ENCODE results near the gene TFDP2. TPM values are rescaled to one million over a fixed set of nuclear protein-coding genes. Genes with fewer than 3 reads are reported as not detected.

Gene TFDP2
- total and polyA plus RNA-seq, 2 of the 8 experiments (the other 6 are each of a cell fraction or from before 2014, with no cell fraction given), result 41.1 to 119 TPM

DNA sequence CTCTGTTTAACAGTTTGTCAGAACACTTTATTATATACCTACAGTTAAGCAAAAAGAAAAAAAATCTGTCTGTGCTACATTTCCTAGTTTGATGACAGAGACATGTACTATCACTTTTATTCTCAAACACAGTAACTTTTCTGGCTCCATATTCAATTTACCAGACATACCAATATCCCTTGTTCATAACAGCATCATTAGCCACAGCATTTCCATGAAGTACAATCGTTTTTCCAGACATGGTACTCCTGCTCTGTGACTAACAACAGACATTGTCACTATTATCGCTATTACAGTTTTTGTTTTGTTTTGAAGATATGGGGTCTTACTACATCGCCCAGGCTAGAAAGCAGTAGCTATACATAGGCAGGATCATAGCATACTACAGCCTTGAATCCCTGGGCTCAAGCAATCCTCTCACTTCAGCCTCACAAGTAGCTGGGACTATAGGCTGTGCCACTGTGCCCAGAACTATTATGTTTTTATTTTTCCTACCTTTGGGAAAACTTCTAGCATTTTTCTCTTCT is 14.5 kb downstream of the TFDP2 start (continued):
- TF ChIP-seq KDM4A (IDR thresholded peaks at IDR 0.05; ENCODE audit: low read depth, low read length, severe bottlenecking) (no peak), CREB1 (IDR thresholded peaks at IDR 0.05) (no peak), CBX5 (IDR thresholded peaks at IDR 0.05; ENCODE audit: low read depth, low read length) (no peak), EGR1 (IDR thresholded peaks at IDR 0.05; ENCODE audit: borderline replicate concordance, low read depth, low read length) (no peak), EZH2 (IDR thresholded peaks at IDR 0.05; ENCODE audit: low read depth, low read length, severe bottlenecking) (no peak), TEAD4 (IDR thresholded peaks at IDR 0.05; ENCODE audit: low read depth, low read length) (no peak)

All from H1 (cell line).